HG02840 (cell line): Measurements from ENCODE around the gene SENP3.

Source experiments
- ATAC-seq: cut with Tn5 transposase; IDR thresholded peaks from one replicate; pipeline ENCODE4 v1.9.1; 2021; ENCODE audit warnings: mild to moderate bottlenecking, moderate library complexity, moderate number of reproducible peaks; ENCODE audit not compliant: unreplicated experiment, low FRiP score

SENP3 gene

GRCh38 chr17:7555320-7555948 is 6.3 kb upstream of the SENP3 start:
- no peak for ATAC-seq

- no peak for ATAC-seq
Observed at GRCh38 chr17:7556627-7557026, 5.1 kb upstream of the SENP3 start.

GRCh38 chr17:7557147-7557764 is 4.5 kb upstream of the SENP3 start:
- ATAC-seq, result no peak

- no peak for ATAC-seq
Observed at GRCh38 chr17:7557775-7558543, 3.8 kb upstream of the SENP3 start.

GRCh38 chr17:7558544-7559319 is 3.0 kb upstream of the SENP3 start, which contains the start of gene TNFSF13:
TSS of gene TNFSF13 (plus strand) at chr17:7558750. CDS start at chr17:7559040, 290 bp downstream.
- ATAC-seq, result no peak

- no peak for ATAC-seq
Observed at GRCh38 chr17:7559320-7560171, 2.2 kb upstream of the SENP3 start.

GRCh38 chr17:7560172-7561027 is 1.3 kb upstream of the SENP3 start:
- ATAC-seq, result no peak

- peak; percentile 39 for ATAC-seq
Observed at GRCh38 chr17:7561028-7561575, 617 bp upstream of the SENP3 start.

GRCh38 chr17:7562208-7562605 is 488 bp downstream of the SENP3 start:
- ATAC-seq, result peak; percentile 10

GRCh38 chr17:7563115-7563869 is 1.6 kb downstream of the SENP3 start:
- no peak for ATAC-seq

- ATAC-seq, result no peak
Observed at GRCh38 chr17:7569571-7569970, 7.9 kb downstream of the SENP3 start.

- ATAC-seq, result no peak
Observed at GRCh38 chr17:7570351-7570750, 8.6 kb downstream of the SENP3 start.

GRCh38 chr17:7572338-7572587 is 10.5 kb downstream of the SENP3 start:
- ATAC-seq, result no peak

GRCh38 chr17:7572588-7573323 is 11.0 kb downstream of the SENP3 start:
- peak; percentile 88 for ATAC-seq

GRCh38 chr17:7573324-7574080 is 11.8 kb downstream of the SENP3 start:
- ATAC-seq, result no peak

- no peak for ATAC-seq
Observed at GRCh38 chr17:7574176-7574953, 12.6 kb downstream of the SENP3 start.
